ENCODE measurements around the gene FASN. TPM values are rescaled to one million over a fixed set of nuclear protein-coding genes. Genes with fewer than 3 reads are reported as not detected.

FASN gene
- total RNA-seq (100 to 1,000 TPM in 1 of 7 donors, 10 to 100 TPM in 5, 1 to 10 TPM in 1; 9.8 to 168 (median 53.8) TPM), polyA plus RNA-seq (10 to 100 TPM in 1 of 2 donors, 1 to 10 TPM in 1; 1.3 to 16.0 TPM)
- long read RNA-seq, donor 1, partial matches to known transcripts = 2 of 4 reads
- long read RNA-seq, donor 1, other reads (novel, unspliced or antisense) = 2 of 4 reads
- long read RNA-seq, donor 2, full-length matches to known transcripts = 3 of 22 reads
- long read RNA-seq, donor 2, partial matches to known transcripts = 19 of 22 reads
- long read RNA-seq, donor 2, other reads (novel, unspliced or antisense) = 0 of 22 reads
- long read RNA-seq, donor 3, partial matches to known transcripts = 32 of 43 reads
- long read RNA-seq, donor 3, other reads (novel, unspliced or antisense) = 8 of 43 reads

- Histone ChIP-seq H3K4me1 (ENCODE audit: insufficient read depth) (peaks cover 8% of the 10 kb centered on the region), H3K27ac (peak within 1 kb of the TSS; percentile 96 to 98), H3K36me3 (no peaks in the 10 kb centered on the region), H3K27me3 (no peaks in the 10 kb centered on the region), H3K9me3 (no peaks in the 10 kb centered on the region), H3K4me3 (peak within 1 kb of the TSS; percentile 72)
- 0 to 1% (median 1%) methylated on average over 13 to 122 of the region's 124 CpGs for WGBS, 3 donors
- TF ChIP-seq, protein P1, sequence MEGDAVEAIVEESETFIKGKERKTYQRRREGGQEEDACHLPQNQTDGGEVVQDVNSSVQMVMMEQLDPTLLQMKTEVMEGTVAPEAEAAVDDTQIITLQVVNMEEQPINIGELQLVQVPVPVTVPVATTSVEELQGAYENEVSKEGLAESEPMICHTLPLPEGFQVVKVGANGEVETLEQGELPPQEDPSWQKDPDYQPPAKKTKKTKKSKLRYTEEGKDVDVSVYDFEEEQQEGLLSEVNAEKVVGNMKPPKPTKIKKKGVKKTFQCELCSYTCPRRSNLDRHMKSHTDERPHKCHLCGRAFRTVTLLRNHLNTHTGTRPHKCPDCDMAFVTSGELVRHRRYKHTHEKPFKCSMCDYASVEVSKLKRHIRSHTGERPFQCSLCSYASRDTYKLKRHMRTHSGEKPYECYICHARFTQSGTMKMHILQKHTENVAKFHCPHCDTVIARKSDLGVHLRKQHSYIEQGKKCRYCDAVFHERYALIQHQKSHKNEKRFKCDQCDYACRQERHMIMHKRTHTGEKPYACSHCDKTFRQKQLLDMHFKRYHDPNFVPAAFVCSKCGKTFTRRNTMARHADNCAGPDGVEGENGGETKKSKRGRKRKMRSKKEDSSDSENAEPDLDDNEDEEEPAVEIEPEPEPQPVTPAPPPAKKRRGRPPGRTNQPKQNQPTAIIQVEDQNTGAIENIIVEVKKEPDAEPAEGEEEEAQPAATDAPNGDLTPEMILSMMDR (IDR thresholded peaks at IDR 0.05) = peak in 2 of 3 donors; percentile 59 to 67
- TF ChIP-seq POLR2A (IDR thresholded peaks at IDR 0.05) (peak; percentile 85), EP300 (IDR thresholded peaks at IDR 0.05) (no peak)
- intact Hi-C loops (cut with DNase I) = no loop called here
- peak; percentile 94 to 97 (median 96) for DNase-seq
Measured at GRCh38 chr17:82098169-82098938, at the start of gene FASN. FASN (minus strand) TSS chr17:82098236; CDS start chr17:82096445, 1,791 bp downstream.

GRCh38 chr17:82146663-82147654 lies 48.9 kb upstream of the FASN start:
- no peaks in the 10 kb centered on the region for H3K36me3 ChIP-seq
- H3K4me1 ChIP-seq (ENCODE audit: insufficient read depth) = peaks cover 1% of the 10 kb centered on the region
- no peak for DNase-seq
- no peaks in the 10 kb centered on the region for H3K9me3 ChIP-seq
- intact Hi-C loops (cut with DNase I) = no loop called here
- 89 to 90% (median 89%) methylated on average over 18 of the region's 18 CpGs for WGBS, 3 donors
- H3K27ac ChIP-seq = no peak overlapping the region
- TF ChIP-seq, protein P1 (IDR thresholded peaks at IDR 0.05) = no peak
- TF ChIP-seq POLR2A (IDR thresholded peaks at IDR 0.05) (no peak), EP300 (IDR thresholded peaks at IDR 0.05) (no peak)
- no peaks in the 10 kb centered on the region for H3K27me3 ChIP-seq
- no peak overlapping the region for H3K4me3 ChIP-seq

DNA sequence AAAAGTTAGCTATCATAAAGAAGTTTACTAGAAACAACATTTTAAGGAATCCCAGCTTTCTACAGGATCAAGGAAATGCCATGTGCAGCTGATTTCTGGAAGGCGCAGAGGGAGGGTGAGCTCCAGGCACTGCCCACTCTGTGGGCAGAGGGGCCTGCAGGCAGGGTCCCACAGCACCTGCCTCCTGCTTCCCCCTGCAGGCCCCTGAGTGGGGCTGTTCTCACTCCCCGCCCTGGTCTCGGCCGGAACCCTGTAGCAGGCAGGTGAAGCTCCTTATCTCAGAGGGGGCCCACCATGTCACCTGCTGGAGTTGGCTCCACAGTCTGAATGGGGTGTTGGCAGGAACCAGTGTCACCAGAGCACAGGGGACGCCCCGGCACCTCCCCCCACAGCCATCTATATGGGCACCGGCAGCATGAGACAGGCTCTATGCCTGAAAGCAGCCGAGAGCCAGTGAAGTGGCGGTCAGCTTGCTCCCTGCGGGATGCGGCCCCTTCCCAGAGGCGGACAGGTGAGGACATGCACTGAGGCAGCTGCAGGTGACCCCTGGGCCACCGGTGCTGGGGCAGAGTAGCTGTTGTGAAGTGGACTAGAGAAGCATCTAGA lies 47.6 kb upstream of the FASN start:
- peaks cover 1% of the 10 kb centered on the region for H3K4me1 ChIP-seq (ENCODE audit: insufficient read depth)
- H3K27ac ChIP-seq = no peak overlapping the region
- intact Hi-C loops (cut with DNase I) = no loop called here
- no peaks in the 10 kb centered on the region for H3K36me3 ChIP-seq
- no peaks in the 10 kb centered on the region for H3K27me3 ChIP-seq
- no peak for DNase-seq
- H3K9me3 ChIP-seq = no peaks in the 10 kb centered on the region
- TF ChIP-seq, protein P1 (IDR thresholded peaks at IDR 0.05) = no peak
- no peak for TF ChIP-seq EP300 (IDR thresholded peaks at IDR 0.05)
- TF ChIP-seq POLR2A (IDR thresholded peaks at IDR 0.05) = no peak
- 94 to 95% (median 95%) methylated on average over 13 of the region's 13 CpGs for WGBS, 3 donors
- H3K4me3 ChIP-seq = no peak overlapping the region

All from ovary (tissue), 10 donors.